ENCODE results near the gene PPP1CB.
"Not testable (repeated sequence)": the region's sequence is repeated elsewhere in the genome, so short reads cannot be mapped to it uniquely, and the experiment has no call there.

- TF ChIP-seq EZH2 (IDR thresholded peaks at IDR 0.05; ENCODE audit: borderline replicate concordance); CTCF (IDR thresholded peaks at IDR 0.05; ENCODE audit: poor library complexity); EZH2phosphoT487 (IDR thresholded peaks at IDR 0.05; ENCODE audit: low read depth, severe bottlenecking, unreplicated experiment): not testable (repeated sequence)
These were observed 9.0 kb upstream of the PPP1CB start for GRCh38 chr2:28742619-28743018.

Data from hepatocyte (in vitro differentiated cells).